Activated naive CD4-positive, alpha-beta T cell treated with Interleukin-2 at 50 U/mL for 16 hours (primary cell): Measurements from ENCODE around the gene TRIM28.
"Not testable (repeated sequence)": the region's sequence is repeated elsewhere in the genome, so short reads cannot be mapped to it uniquely, and the experiment has no call there.

Source experiments
- DNase-seq: peaks from one replicate; pipeline ENCODE4 v3.0.0-alpha.2; 2020

TRIM28 gene

GRCh38 chr19:58561373-58562121 lies 17.7 kb downstream of the TRIM28 start:
- DNase-seq = no peak

- peak; percentile 40 for DNase-seq
Measured at GRCh38 chr19:58562122-58563033, 18.5 kb downstream of the TRIM28 start.

DNA sequence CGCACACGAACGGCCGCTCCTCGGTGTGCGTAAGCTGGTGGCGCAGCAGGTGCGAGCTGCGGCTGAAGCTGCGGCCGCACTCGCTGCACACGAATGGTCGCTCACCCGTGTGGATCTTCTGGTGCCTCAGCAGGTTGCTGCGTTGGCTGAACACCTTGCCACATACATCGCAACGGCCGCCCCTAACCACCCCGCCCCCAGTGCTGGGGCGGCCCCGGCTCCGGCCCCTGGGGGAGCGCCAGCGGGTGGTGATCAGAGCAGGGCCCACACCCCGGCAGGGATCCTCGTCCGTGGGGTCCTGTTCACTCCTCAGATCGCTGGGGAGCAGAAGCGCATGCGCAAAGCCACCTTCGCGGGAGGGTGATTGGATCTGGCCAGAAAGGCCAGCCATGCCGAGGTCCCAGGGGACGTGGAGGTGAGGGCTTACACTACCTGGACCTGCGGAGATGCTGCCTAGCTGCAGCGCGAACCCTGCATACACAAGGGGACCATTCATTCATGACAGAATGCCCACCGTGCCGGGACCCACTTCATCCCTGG lies 19.2 kb downstream of the TRIM28 start:
- DNase-seq = no peak

DNA sequence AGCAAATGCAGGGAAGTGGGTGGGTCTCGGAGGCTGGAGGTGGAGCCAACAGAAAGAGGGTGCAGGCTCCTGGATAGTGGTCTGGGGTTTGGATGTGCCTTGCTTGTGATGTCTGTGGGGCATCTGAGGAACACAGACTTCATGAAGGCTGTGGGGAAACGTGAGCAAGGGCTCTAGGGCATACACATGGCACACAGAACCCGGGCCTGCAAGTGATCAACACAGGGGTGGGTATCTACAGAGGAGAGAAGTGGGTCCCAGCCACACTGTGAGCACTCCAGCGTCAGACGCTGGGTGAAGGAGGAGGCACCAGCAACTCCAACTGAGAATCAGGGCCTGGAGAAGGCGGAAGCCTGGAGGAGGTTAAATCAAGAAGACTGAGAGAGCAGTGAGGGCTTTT lies 20.0 kb downstream of the TRIM28 start:
- no peak for DNase-seq

DNA sequence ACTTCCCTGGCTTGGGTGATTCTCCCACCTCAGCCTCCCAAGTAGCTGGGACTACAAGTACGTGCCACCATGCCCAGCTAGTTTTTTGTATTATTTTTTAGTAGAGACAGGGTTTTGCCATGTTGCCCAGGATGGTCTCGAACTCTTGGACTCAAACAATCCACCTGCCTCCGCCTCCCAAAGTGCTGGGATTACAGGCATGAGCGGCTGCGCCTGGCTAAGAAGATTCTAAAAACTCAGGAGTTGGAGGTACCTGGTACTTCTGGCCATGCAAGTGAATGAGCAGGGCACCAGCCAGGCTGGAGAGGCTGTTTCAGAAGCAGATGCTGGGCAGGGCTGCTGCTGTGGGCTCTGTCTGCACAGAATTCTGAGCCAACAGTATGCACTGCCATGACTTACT lies 23.1 kb downstream of the TRIM28 start:
- no peak for DNase-seq

- no peak for DNase-seq
Measured at GRCh38 chr19:58568453-58569130, 24.7 kb downstream of the TRIM28 start.

DNA sequence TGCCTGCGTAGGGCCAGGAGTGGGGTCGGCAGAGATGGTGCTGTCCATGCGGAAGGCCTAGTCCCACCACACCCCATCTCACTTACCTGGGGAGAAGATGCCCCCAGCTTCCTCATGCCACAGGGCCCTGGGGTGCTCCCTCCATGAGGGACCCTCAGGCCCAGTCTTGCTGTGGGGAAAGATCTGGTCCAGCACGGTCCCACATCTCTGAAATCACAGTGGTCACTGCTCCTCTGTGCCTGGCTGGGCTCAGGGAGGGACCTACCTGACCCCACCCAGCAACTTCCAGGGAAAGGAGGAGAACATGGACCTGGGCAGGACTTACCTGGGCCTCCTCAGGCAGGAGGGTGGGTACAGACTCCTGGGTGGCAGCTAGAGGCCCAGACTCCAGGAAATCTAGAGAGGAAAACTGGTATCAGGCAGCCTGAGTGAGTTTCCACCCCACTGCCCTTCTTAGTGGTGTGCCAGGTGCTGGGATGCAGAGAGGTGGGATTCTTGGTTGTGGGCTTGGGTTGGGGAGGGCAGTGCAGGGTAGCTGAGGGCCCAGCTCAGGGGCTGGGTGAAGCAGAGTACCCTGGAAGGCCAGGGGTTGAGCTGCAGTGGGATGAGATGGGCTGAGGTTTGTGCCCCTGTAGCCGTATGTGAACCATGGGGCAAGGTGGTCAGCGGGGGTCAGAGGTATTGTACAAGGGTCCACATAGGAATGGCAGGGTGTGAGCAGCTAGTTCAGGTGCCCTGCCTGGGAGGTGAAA lies 25.5 kb downstream of the TRIM28 start:
- DNase-seq = no peak

DNA sequence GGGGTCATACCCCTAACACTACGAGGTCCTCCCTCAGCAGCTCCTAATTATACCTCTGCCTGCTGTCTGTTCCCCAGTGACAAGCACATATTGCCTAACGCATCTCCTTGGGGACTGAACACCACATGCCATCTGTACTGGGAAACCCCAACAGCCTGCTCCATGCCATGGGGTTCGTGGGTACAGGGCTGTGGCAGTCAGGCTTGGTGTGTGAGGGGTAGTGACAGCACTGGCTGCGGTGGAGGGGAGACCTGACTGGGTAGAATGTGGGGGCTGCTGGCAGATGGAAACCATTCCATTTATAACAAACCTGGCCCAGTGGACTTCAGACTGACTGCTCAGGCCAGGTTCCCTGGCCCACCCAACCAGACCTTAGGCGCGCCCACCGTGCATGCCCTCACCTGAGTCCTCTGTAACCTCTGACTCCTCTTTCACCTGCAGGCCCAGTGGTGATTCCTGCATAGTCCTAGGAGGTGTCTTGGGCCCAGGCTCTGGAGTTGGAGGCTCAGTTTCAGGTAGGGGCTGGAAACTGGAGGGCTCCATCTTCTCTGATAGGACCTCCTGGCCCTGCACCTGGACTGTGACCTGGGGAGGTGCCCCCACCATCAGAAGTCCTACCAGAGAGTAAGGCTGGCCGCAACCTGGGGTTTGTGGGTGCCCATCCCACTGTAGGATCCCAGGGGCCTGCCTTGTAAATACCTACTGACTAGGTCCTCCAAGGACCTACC lies 26.2 kb downstream of the TRIM28 start:
- no peak for DNase-seq

- DNase-seq = no peak
Measured at GRCh38 chr19:58570770-58571574, 27.1 kb downstream of the TRIM28 start.

DNA sequence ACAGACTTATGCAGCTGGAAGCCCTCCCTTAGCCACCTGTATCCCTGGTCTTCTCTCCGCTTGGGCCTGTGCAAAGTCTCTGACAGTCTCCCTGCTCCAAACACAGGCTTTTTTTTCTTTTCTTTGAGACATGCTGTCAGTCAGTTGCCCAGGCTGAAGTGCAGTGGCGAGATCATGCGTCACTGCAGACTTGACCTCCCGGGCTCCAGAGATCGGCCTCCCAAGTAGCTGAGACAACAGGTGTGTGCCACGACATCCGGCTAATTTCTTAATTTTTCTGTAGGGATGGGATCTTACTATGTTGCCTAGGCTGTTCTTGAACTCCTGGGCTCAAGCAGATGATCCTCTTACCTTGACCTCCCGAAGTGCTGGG lies 27.7 kb downstream of the TRIM28 start:
- DNase-seq = no peak

GRCh38 chr19:58572026-58572817 lies 28.4 kb downstream of the TRIM28 start:
- no peak for DNase-seq

DNA sequence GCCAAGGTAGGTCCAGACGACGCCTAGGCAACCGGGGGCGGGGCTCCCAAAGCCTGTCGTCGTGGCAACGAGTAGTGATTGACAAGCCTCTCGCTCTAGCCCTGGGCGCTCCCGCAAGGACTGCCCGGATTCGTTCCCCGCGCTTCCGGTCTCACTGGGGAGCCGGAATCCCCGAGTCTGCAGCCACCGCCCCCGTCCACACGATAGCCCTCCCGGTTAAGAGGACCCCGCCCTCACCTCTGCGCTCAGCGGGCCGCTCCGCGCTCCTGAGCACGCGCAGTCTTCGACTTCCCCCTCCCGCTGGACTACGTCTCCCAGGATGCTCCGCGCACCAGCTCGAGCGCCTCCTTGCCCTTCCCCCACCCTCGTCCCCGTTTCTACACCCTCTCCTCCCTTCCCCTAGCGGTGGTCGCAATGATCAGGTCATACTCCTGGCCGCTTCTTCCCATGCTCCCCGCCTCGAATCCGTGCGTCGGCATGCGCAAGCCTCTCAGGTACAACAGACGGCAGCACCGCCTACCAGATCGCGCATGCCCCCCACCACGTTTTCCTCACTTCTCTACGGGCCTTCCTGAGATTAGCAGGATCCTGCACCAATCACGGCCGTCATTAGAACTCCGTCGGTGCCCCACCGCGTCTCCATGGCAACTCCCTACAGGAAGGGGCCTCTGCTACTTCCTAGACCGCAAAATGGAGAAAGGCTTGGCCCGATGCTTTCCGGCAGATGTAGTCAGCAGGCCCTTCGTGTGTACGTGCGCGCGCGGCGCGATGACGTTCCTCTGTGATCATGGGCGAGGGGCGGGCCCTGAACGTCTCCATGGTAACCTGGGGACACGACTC lies 29.2 kb downstream of the TRIM28 start, which contains the start of gene MZF1:
MZF1 (minus strand) TSS at position 518 of the 840 bp plus-strand sequence. CDS start 1,946 bp downstream, outside the sequence.
- peak; percentile 100 for DNase-seq

DNA sequence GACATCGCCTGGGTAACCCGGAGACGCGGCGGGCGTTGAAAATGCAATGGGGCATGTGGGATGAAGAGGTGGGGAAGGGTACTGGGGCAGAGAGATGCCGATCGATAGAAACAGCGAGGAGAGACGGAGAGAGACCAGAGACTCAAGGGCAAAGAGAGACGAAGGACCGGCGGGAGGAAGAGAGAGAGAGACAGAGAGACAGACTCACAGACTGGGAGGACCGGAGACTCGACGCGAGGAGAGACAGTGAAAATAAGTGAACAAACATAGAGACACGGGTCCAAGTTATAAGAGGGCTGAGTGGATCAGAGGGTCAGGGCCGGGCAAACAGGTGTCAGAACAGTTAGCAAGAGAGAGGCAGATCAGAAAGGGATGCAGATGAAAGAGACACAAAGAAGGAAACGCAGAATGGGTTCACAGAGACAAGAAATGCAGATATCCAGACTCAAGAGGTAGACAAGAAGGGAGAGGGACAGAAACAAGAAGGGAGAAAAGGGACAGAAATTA lies 29.8 kb downstream of the TRIM28 start:
- DNase-seq = no peak

GRCh38 chr19:58575183-58576041 lies 31.5 kb downstream of the TRIM28 start:
- DNase-seq = peak; percentile 82

DNA sequence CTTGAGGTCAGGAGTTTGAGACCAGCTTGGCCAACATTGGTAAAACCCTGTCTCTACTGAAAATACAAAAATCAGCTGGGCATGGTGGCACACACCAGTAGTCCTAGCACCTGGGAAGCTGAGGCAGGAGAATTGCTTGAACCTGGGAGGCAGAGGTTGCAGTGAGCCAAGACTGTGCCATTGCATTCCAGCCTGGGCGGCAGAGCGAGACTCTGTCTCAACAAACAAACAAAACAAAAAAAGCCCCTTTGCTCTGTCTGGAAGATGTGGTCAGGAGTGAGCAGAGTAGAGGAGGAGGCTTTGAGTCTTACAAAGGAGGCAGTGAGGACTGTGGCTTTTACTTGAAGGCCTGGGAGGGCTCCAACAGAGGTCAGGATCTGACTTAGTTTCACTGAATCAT lies 33.7 kb downstream of the TRIM28 start:
- DNase-seq = not testable (repeated sequence)

- DNase-seq = no peak
Measured at GRCh38 chr19:58578012-58578925, 34.4 kb downstream of the TRIM28 start.
